Loucy (cell line): ENCODE data around the gene DSCAML1.

ENCODE experiments used
- H2AFZ ChIP-seq: fragments of 200-600 bp; sonication (generic); 2 replicates; pipeline ENCODE4 v1.6.0; 2016; ENCODE audit warnings: antibody characterized with exemption, mild to moderate bottlenecking, low read length, moderate library complexity
- H3F3A ChIP-seq: fragments of 200-600 bp; 2 replicates; pipeline ENCODE4 v1.6.0; 2016; ENCODE audit warnings: antibody characterized with exemption, low read depth, mild to moderate bottlenecking
- H3K27me3 ChIP-seq: fragments of 200-600 bp; sonication (generic); 2 replicates; pipeline ENCODE4 v1.6.1; 2014; ENCODE audit warnings: low read length, mild to moderate bottlenecking; ENCODE audit not compliant: insufficient read depth, poor library complexity, severe bottlenecking
- H3K36me3 ChIP-seq: fragments of 200-600 bp; sonication (generic); 2 replicates; pipeline ENCODE4 v1.6.1; 2016; ENCODE audit warnings: low read length; ENCODE audit not compliant: insufficient read depth
- H3K4me1 ChIP-seq: fragments of 200-600 bp; sonication (generic); 2 replicates; pipeline ENCODE4 v1.5.1; 2014; ENCODE audit warnings: low read length, mild to moderate bottlenecking; ENCODE audit not compliant: insufficient read depth, poor library complexity, severe bottlenecking
- H3K4me2 ChIP-seq: fragments of 200-600 bp; sonication (generic); 2 replicates; pipeline ENCODE4 v1.6.0; 2014; ENCODE audit warnings: antibody characterized with exemption, low read length, low read depth, mild to moderate bottlenecking; ENCODE audit not compliant: poor library complexity, severe bottlenecking
- H3K4me3 ChIP-seq: fragments of 200-600 bp; sonication (generic); 2 replicates; pipeline ENCODE4 v1.5.1; 2014; ENCODE audit warnings: low read length, mild to moderate bottlenecking, mixed read lengths; ENCODE audit not compliant: poor library complexity, severe bottlenecking
- H3K79me2 ChIP-seq: fragments of 200-600 bp; sonication (generic); 2 replicates; pipeline ENCODE4 v1.6.1; 2014; ENCODE audit warnings: low read length; ENCODE audit not compliant: insufficient read depth
- H3K9ac ChIP-seq: fragments of 200-600 bp; sonication (generic); 2 replicates; pipeline ENCODE4 v1.6.0; 2014; ENCODE audit warnings: mild to moderate bottlenecking, low read depth, low read length, moderate library complexity; ENCODE audit not compliant: poor library complexity, severe bottlenecking
- H3K9me2 ChIP-seq: fragments of 200-600 bp; sonication (generic); replicated peaks from 2 replicates; pipeline ENCODE4 v1.6.1; 2016; ENCODE audit warnings: low read depth, low read length, mixed read lengths
- H3K9me3 ChIP-seq: fragments of 200-600 bp; sonication (generic); 2 replicates; pipeline ENCODE4 v1.6.1; 2014; ENCODE audit warnings: mild to moderate bottlenecking, antibody characterized with exemption, low read length, low read depth; ENCODE audit not compliant: insufficient read depth
- H4K20me1 ChIP-seq: fragments of 200-600 bp; sonication (generic); 2 replicates; pipeline ENCODE4 v1.6.0; 2014; ENCODE audit warnings: antibody characterized with exemption, low read length, mild to moderate bottlenecking; ENCODE audit not compliant: insufficient read depth, poor library complexity, severe bottlenecking
- EZH2phosphoT487 ChIP-seq: fragments of 200-600 bp; IDR thresholded peaks from 2 replicates; pipeline ENCODE4 v1.6.1; 2018; ENCODE audit warnings: antibody characterized with exemption, mild to moderate bottlenecking, moderate library complexity, borderline replicate concordance
- TF ChIP-seq, protein P1 (sequence below): fragments of 200-600 bp; sonication (generic); conservative IDR thresholded peaks from 2 replicates; pipeline ENCODE4 v1.5.1; 2014; ENCODE audit warnings: mild to moderate bottlenecking, antibody characterized with exemption, low read length

DSCAML1 gene

DNA sequence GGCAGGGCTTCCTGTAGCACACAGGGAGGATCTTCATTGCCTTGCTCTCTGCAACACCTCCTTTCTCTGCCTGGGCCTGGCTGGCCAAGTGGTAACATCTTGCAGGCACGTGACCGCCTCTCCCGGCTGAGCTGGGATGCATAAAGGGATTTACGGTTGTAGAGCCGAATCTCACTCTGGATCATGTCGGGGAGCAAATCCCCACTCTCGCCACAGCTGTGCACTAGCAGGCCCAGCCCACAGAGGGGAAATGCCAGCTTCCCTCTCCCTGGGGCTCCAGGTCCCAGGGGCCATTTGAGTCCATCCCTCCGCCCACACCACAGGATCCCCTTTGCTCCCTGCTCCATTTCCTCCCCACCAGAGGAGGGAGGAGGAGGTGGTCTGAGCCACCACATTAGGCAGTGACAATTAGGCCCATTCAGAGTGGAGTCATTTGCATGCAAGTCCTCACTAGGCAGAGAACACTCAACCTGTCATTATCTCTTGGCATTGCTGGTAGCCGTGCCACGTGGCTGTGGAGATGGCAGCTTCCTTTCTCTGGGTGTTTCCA, 196.7 kb downstream of the DSCAML1 start:
- H3K9me3 ChIP-seq, result no peaks in the 10 kb centered on the region
- H3K9me2 ChIP-seq, result no peaks in the 10 kb centered on the region
- TF ChIP-seq, protein P1, sequence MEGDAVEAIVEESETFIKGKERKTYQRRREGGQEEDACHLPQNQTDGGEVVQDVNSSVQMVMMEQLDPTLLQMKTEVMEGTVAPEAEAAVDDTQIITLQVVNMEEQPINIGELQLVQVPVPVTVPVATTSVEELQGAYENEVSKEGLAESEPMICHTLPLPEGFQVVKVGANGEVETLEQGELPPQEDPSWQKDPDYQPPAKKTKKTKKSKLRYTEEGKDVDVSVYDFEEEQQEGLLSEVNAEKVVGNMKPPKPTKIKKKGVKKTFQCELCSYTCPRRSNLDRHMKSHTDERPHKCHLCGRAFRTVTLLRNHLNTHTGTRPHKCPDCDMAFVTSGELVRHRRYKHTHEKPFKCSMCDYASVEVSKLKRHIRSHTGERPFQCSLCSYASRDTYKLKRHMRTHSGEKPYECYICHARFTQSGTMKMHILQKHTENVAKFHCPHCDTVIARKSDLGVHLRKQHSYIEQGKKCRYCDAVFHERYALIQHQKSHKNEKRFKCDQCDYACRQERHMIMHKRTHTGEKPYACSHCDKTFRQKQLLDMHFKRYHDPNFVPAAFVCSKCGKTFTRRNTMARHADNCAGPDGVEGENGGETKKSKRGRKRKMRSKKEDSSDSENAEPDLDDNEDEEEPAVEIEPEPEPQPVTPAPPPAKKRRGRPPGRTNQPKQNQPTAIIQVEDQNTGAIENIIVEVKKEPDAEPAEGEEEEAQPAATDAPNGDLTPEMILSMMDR, result no peak
- TF ChIP-seq EZH2phosphoT487, result no peak
- H4K20me1 ChIP-seq, result no peaks in the 10 kb centered on the region
- H3K9ac ChIP-seq, result no peak overlapping the region
- no peaks in the 10 kb centered on the region for H3K79me2 ChIP-seq
- H3K4me1 ChIP-seq, result no peaks in the 10 kb centered on the region
- H3K4me3 ChIP-seq, result no peak overlapping the region
- no peaks in the 10 kb centered on the region for H3K27me3 ChIP-seq
- H3K36me3 ChIP-seq, result no peaks in the 10 kb centered on the region
- no peaks in the 10 kb centered on the region for H3F3A ChIP-seq
- no peak overlapping the region for H2AFZ ChIP-seq
- H3K4me2 ChIP-seq, result no peak overlapping the region

DNA sequence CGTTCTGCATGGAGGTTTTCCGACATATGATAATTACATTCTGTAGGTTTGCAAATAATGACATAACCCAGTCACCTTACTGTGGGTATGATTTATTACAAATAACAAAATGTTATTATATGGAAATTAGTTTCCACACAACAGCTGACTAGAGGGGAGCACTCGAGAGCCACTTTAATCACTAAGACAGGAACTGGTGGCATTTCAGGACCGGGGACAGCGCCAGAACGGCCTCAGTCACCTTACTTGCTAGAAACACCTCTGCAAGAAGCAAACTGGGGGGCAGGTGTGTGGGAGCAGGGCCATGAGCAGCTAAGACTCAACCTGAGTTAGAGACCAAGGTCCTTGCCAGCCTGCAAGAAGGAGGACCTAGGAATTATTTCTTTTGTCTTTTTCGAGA, 199.9 kb downstream of the DSCAML1 start:
- Histone ChIP-seq H3K4me2 (no peak overlapping the region), H4K20me1 (no peaks in the 10 kb centered on the region), H3K27me3 (no peaks in the 10 kb centered on the region), H3K4me3 (no peak overlapping the region), H3K4me1 (no peaks in the 10 kb centered on the region), H3K9me3 (no peaks in the 10 kb centered on the region), H3K9ac (no peak overlapping the region), H3F3A (no peaks in the 10 kb centered on the region), H2AFZ (no peak overlapping the region), H3K9me2 (no peaks in the 10 kb centered on the region), H3K79me2 (no peaks in the 10 kb centered on the region), H3K36me3 (no peaks in the 10 kb centered on the region)
- no peak for TF ChIP-seq EZH2phosphoT487
- TF ChIP-seq, protein P1, result no peak

DNA sequence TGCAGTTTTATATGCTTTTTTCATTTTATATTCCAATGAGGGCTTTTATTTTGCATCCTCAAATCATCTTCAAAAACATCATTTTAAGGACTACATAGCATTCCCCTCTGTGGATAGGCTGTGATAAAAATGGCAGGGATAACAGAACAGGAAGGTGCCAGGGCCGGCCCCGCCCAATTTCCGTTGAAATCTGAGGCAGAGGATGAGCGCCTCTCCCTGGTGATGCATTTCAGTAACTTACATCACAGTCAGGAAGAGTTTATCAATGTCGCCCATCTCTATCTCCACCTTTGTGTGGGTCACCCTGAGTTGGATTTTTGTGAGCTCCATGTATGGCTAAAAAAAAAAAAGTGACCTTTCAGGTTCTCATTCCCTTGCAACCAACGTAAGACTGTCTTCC, 201.6 kb downstream of the DSCAML1 start:
- H2AFZ ChIP-seq, result no peak overlapping the region
- no peaks in the 10 kb centered on the region for H3K36me3 ChIP-seq
- H3F3A ChIP-seq, result no peaks in the 10 kb centered on the region
- H3K4me1 ChIP-seq, result no peaks in the 10 kb centered on the region
- H3K9ac ChIP-seq, result no peak overlapping the region
- no peaks in the 10 kb centered on the region for H3K9me2 ChIP-seq
- no peak overlapping the region for H3K4me2 ChIP-seq
- no peak overlapping the region for H3K4me3 ChIP-seq
- H3K79me2 ChIP-seq, result no peaks in the 10 kb centered on the region
- TF ChIP-seq, protein P1, result no peak
- no peak for TF ChIP-seq EZH2phosphoT487
- H3K9me3 ChIP-seq, result no peaks in the 10 kb centered on the region
- no peaks in the 10 kb centered on the region for H3K27me3 ChIP-seq
- H4K20me1 ChIP-seq, result no peaks in the 10 kb centered on the region
